Glutamatergic neuron (in vitro differentiated cells): ENCODE measurements around the gene FOXA2. TPM values are rescaled to one million over a fixed set of nuclear protein-coding genes. Genes with fewer than 3 reads are reported as not detected.
"Not testable (repeated sequence)": the region's sequence is repeated elsewhere in the genome, so short reads cannot be mapped to it uniquely, and the experiment has no call there.

Experiments
- DNase-seq: peaks from one replicate; pipeline ENCODE4 v3.0.0; 2022
- H3K27ac Mint-ChIP-seq: one replicate; pipeline ENCODE4 v1.8.0; 2020; ENCODE audit warnings: mild to moderate bottlenecking, mixed read lengths, inconsistent platforms; ENCODE audit not compliant: unreplicated experiment
- H3K27me3 Mint-ChIP-seq: one replicate; pipeline ENCODE4 v1.8.0; 2020; ENCODE audit warnings: mild to moderate bottlenecking, moderate library complexity, mixed read lengths, inconsistent platforms; ENCODE audit not compliant: unreplicated experiment
- H3K36me3 Mint-ChIP-seq: one replicate; pipeline ENCODE4 v1.8.0; 2020; ENCODE audit warnings: mild to moderate bottlenecking, mixed read lengths, inconsistent platforms; ENCODE audit not compliant: unreplicated experiment
- H3K4me1 Mint-ChIP-seq: one replicate; pipeline ENCODE4 v1.8.0; 2020; ENCODE audit warnings: mild to moderate bottlenecking, low read depth, mixed read lengths, inconsistent platforms; ENCODE audit not compliant: unreplicated experiment
- H3K4me3 Mint-ChIP-seq: one replicate; pipeline ENCODE4 v1.8.0; 2020; ENCODE audit warnings: mild to moderate bottlenecking, mixed read lengths, inconsistent platforms; ENCODE audit not compliant: unreplicated experiment
- H3K9me3 Mint-ChIP-seq: one replicate; pipeline ENCODE4 v1.8.0; 2020; ENCODE audit warnings: mild to moderate bottlenecking, moderate library complexity, mixed read lengths, inconsistent platforms; ENCODE audit not compliant: unreplicated experiment
- total RNA-seq: library from RNA; stranded (reverse); fragmentation: NEBNext Ultra II Directional; extraction: Animal tissue kit (Norgen Biotek cat#: 25700); gene quantifications from one replicate; pipeline ENCODE4 v1.2.1, GENCODE V29; 2021; ENCODE audit not compliant: unreplicated experiment
- TF ChIP-seq, protein P1 (sequence below): fragments of 200-600 bp; sonication (generic); IDR thresholded peaks from one replicate; pipeline ENCODE4 v1.5.0; 2021; ENCODE audit not compliant: partially characterized antibody, unreplicated experiment

The FOXA2 gene
- total RNA-seq, 1 donor from 2014 or later = not detected

DNA sequence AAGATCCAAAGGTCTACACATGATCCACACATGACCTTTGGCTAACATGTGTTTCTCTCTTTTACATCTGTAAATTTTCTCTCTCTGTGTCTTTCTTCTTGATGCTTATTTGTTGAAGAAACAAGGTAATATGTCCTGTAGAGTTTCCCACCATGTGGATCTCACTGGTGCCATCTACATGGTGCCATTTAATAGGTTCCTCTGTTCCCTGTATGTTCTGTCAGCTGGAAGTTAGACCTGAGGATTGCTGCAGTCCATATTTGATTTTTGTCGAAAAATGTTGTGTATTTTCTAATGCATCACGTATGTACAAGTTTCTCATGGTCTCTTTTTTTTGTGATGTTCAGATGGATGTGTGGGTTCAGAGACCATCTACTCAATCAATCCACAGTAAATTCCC is 30.0 kb downstream of the FOXA2 start:
- no peak overlapping the region for H3K4me3 Mint-ChIP-seq
- DNase-seq = no peak
- no peaks in the 10 kb centered on the region for H3K4me1 Mint-ChIP-seq
- H3K9me3 Mint-ChIP-seq = peaks cover 4% of the 10 kb centered on the region
- TF ChIP-seq, protein P1, sequence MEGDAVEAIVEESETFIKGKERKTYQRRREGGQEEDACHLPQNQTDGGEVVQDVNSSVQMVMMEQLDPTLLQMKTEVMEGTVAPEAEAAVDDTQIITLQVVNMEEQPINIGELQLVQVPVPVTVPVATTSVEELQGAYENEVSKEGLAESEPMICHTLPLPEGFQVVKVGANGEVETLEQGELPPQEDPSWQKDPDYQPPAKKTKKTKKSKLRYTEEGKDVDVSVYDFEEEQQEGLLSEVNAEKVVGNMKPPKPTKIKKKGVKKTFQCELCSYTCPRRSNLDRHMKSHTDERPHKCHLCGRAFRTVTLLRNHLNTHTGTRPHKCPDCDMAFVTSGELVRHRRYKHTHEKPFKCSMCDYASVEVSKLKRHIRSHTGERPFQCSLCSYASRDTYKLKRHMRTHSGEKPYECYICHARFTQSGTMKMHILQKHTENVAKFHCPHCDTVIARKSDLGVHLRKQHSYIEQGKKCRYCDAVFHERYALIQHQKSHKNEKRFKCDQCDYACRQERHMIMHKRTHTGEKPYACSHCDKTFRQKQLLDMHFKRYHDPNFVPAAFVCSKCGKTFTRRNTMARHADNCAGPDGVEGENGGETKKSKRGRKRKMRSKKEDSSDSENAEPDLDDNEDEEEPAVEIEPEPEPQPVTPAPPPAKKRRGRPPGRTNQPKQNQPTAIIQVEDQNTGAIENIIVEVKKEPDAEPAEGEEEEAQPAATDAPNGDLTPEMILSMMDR = no peak
- H3K36me3 Mint-ChIP-seq = peaks cover 6% of the 10 kb centered on the region
- H3K27me3 Mint-ChIP-seq = peaks cover 18% of the 10 kb centered on the region
- no peak overlapping the region for H3K27ac Mint-ChIP-seq

DNA sequence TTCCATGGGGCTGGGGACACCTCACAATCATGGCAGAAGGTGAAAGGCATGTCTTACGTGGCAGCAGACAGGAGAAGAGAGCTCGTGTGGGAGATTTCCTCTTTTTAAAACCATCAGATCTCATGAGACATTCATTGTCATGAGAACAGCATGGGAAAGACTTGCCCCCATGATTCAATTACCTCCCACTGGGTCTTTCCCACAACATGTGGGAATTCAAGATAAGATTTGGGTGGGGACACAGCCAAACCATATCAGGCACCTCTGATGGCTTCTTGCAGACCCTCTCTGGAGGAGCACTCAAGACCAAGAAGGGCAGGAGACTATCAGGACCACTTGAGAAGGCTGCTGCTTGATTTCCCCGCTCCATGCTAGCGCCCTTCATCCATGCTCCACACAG is 33.9 kb downstream of the FOXA2 start:
- not testable (repeated sequence) for H3K27me3 Mint-ChIP-seq, H3K36me3 Mint-ChIP-seq, DNase-seq, H3K4me1 Mint-ChIP-seq, H3K27ac Mint-ChIP-seq, H3K9me3 Mint-ChIP-seq, H3K4me3 Mint-ChIP-seq

DNA sequence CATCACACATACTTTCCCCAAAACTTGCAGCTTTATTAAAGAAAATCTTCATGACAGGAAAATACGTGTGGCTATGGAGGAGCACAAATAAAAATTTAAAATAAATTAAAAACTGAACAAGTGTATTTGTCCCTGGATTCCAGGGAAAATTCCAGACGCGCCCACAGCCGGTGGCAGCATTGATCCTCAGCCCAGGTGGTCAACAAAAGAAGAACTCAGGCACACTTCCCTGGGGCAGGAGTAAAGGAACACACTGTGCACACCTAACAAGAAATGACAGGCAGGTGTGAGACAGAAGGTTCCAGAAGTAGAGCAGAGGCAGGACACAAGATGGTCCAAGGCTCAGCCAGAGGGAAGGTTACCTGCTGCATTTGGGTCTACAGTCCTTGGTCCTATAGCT is 36.3 kb downstream of the FOXA2 start:
- peaks cover 6% of the 10 kb centered on the region for H3K36me3 Mint-ChIP-seq
- H3K9me3 Mint-ChIP-seq = peaks cover 1% of the 10 kb centered on the region
- DNase-seq = no peak
- H3K4me3 Mint-ChIP-seq = no peak overlapping the region
- H3K27me3 Mint-ChIP-seq = peaks cover 3% of the 10 kb centered on the region
- TF ChIP-seq, protein P1 = no peak
- H3K4me1 Mint-ChIP-seq = no peaks in the 10 kb centered on the region
- no peak overlapping the region for H3K27ac Mint-ChIP-seq

DNA sequence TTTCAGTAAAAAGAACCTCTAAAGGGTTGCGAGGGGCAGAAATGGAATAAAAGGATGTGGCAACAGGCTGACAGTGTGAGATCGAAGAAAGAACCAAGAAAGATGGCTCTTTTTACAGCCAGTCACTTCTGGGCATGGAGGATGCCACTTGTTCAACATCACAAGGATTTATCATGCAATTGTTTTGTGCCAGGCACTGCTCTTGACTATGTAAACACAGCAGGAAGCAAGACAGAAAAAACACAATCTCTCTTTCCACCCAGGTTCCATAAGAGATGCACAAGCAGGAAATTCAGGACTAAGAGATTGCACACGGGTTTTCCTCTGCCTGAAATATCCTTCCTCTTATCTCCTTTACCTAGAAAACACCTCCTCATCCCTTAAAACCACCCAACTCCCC is 38.0 kb downstream of the FOXA2 start:
- no peak for DNase-seq
- Mint-ChIP-seq H3K27ac (no peak overlapping the region), H3K9me3 (peaks cover 1% of the 10 kb centered on the region), H3K27me3 (peaks cover 2% of the 10 kb centered on the region), H3K4me1 (no peaks in the 10 kb centered on the region), H3K36me3 (peaks cover 6% of the 10 kb centered on the region), H3K4me3 (no peak overlapping the region)
- TF ChIP-seq, protein P1 = no peak

DNA sequence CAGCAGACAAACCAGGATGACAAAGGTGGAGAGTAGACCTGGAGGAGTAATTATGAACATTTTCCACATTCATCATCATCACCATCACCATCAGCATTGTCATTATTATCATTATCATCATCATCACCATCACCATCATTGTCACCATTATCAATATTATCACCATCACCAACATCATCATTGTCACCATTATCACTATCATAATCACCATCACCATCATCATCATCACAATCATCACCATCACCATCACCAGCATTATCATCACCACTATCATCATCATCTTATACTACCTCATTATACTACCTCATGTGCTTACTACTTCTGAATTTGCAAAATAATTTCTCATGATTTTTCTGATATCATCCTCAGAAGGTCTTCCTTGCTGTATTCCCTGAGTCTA is 39.3 kb downstream of the FOXA2 start:
- TF ChIP-seq, protein P1 = no peak
- Mint-ChIP-seq H3K4me3 (no peak overlapping the region), H3K27ac (no peak overlapping the region), H3K4me1 (no peaks in the 10 kb centered on the region), H3K36me3 (peaks cover 2% of the 10 kb centered on the region), H3K9me3 (peaks cover 1% of the 10 kb centered on the region), H3K27me3 (peaks cover 4% of the 10 kb centered on the region)
- no peak for DNase-seq

DNA sequence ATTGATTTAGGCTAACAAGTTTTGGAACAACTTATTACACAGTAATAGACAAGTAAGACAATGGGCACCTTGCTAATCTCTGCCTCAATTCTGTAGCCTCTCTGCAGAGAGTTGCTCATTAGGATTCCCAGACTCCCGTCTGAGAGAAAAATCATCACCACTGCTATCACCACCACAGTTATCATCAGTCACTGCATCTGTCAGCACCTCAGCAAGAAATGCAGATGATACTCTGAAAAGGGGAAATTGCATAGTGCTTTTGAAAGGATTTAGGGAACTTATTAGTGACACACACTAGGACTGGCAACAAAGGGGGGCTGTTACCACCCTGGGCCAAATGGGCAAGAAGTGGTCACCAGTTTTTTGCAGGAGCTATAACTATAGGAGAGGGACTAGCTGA is 39.9 kb downstream of the FOXA2 start:
- DNase-seq = no peak
- TF ChIP-seq, protein P1 = no peak

More for the DNA sequence above, 39.9 kb downstream of the FOXA2 start:
- H3K4me1 Mint-ChIP-seq = no peaks in the 10 kb centered on the region
- H3K4me3 Mint-ChIP-seq = no peak overlapping the region
- H3K9me3 Mint-ChIP-seq = no peaks in the 10 kb centered on the region
- peaks cover 4% of the 10 kb centered on the region for H3K27me3 Mint-ChIP-seq
- H3K36me3 Mint-ChIP-seq = no peaks in the 10 kb centered on the region
- no peak overlapping the region for H3K27ac Mint-ChIP-seq
